Measurements from ENCODE around the gene RIPK4. TPM values are rescaled to one million over a fixed set of nuclear protein-coding genes. Genes with fewer than 3 reads are reported as not detected.
"Not testable (repeated sequence)": the region's sequence is repeated elsewhere in the genome, so short reads cannot be mapped to it uniquely, and the experiment has no call there.

RIPK4 gene
- total and polyA plus RNA-seq, 4 donors = 4.7 to 22.6 (median 8.5) TPM

- no peak overlapping the region for H3K9ac ChIP-seq (ENCODE audit: low read depth in 1 of 2, low read length in 2 of 2)
- WGBS = 88% methylated on average over 10 of the region's 10 CpGs
These were observed 27.7 kb upstream of the RIPK4 start for GRCh38 chr21:41794600-41794999.

GRCh38 chr21:41792711-41793110, 25.9 kb upstream of the RIPK4 start:
- 89% methylated on average over 3 of the region's 3 CpGs for whole genome bisulfite sequencing
- Histone ChIP-seq H3K36me3 (ENCODE audit: control insufficient read depth in 4 of 4, insufficient read depth in 3 of 4, low read depth in 1 of 4, low read length in 3 of 4) (no peaks in the 10 kb centered on the region), H3K9me3 (ENCODE audit: control insufficient read depth in 4 of 4, low read length in 3 of 4) (peaks cover 0 to 10% (median 3%) of the 10 kb centered on the region in 4 donors), H3K4me3 (ENCODE audit: low read depth in 1 of 3, low read length in 3 of 3) (no peak overlapping the region), H3K27ac (ENCODE audit: low read depth in 1 of 2, low read length in 2 of 2) (no peak overlapping the region), H3K27me3 (ENCODE audit: control insufficient read depth in 4 of 4, insufficient read depth in 4 of 4, low read length in 3 of 4) (peaks cover 0 to 3% (median 0%) of the 10 kb centered on the region in 4 donors), H3K9ac (ENCODE audit: low read depth in 1 of 2, low read length in 2 of 2) (no peak overlapping the region), H3K4me1 (ENCODE audit: control insufficient read depth in 4 of 4, insufficient read depth in 4 of 4, low read length in 3 of 4) (no peaks in the 10 kb centered on the region)
- DNase-seq (ENCODE audit: low spot score) = no peak
- TF ChIP-seq REST (IDR thresholded peaks at IDR 0.05) (no peak), RAD21 (IDR thresholded peaks at IDR 0.05) (no peak), FOXA2 (IDR thresholded peaks at IDR 0.05) (no peak), SP1 (IDR thresholded peaks at IDR 0.05) (no peak), MAX (IDR thresholded peaks at IDR 0.05) (no peak), GABPA (IDR thresholded peaks at IDR 0.05 in 1 of 2, conservative IDR thresholded peaks at IDR 0.05 in 1 of 2) (no peak)

More at GRCh38 chr21:41794600-41794999, 27.7 kb upstream of the RIPK4 start:
- H3K4me1 ChIP-seq (ENCODE audit: control insufficient read depth in 4 of 4, insufficient read depth in 4 of 4, low read length in 3 of 4) = no peaks in the 10 kb centered on the region
- TF ChIP-seq TAF1 (conservative IDR thresholded peaks at IDR 0.05) = no peak
- H3K27me3 ChIP-seq (ENCODE audit: control insufficient read depth in 4 of 4, insufficient read depth in 4 of 4, low read length in 3 of 4) = peaks cover 0 to 3% (median 0%) of the 10 kb centered on the region in 4 donors
- no peak overlapping the region for H3K27ac ChIP-seq (ENCODE audit: low read depth in 1 of 2, low read length in 2 of 2)
- peaks cover 0 to 10% (median 3%) of the 10 kb centered on the region in 4 donors for H3K9me3 ChIP-seq (ENCODE audit: control insufficient read depth in 4 of 4, low read length in 3 of 4)
- no peak for DNase-seq (ENCODE audit: low spot score)
- peaks cover 0 to 4% (median 2%) of the 10 kb centered on the region in 4 donors for H3K36me3 ChIP-seq (ENCODE audit: control insufficient read depth in 4 of 4, insufficient read depth in 3 of 4, low read depth in 1 of 4, low read length in 3 of 4)
- no peak overlapping the region for H3K4me3 ChIP-seq (ENCODE audit: low read depth in 1 of 3, low read length in 3 of 3)

GRCh38 chr21:41786509-41786987, 19.7 kb upstream of the RIPK4 start:
- 48% methylated on average over 13 of the region's 13 CpGs for WGBS

GRCh38 chr21:41785262-41785661, 18.4 kb upstream of the RIPK4 start:
- not testable (repeated sequence) for H3K36me3 ChIP-seq (ENCODE audit: control insufficient read depth in 4 of 4, insufficient read depth in 3 of 4, low read depth in 1 of 4, low read length in 3 of 4); H3K4me1 ChIP-seq (ENCODE audit: control insufficient read depth in 4 of 4, insufficient read depth in 4 of 4, low read length in 3 of 4); H3K9me3 ChIP-seq (ENCODE audit: control insufficient read depth in 4 of 4, low read length in 3 of 4); H3K4me3 ChIP-seq (ENCODE audit: low read depth in 1 of 3, low read length in 3 of 3); DNase-seq (ENCODE audit: low spot score); H3K27ac ChIP-seq (ENCODE audit: low read depth in 1 of 2, low read length in 2 of 2); H3K9ac ChIP-seq (ENCODE audit: low read depth in 1 of 2, low read length in 2 of 2)
- 87% methylated on average over 12 of the region's 12 CpGs for WGBS
- peaks cover 0 to 12% (median 2%) of the 10 kb centered on the region in 4 donors for H3K27me3 ChIP-seq (ENCODE audit: control insufficient read depth in 4 of 4, insufficient read depth in 4 of 4, low read length in 3 of 4)

More at GRCh38 chr21:41786509-41786987, 19.7 kb upstream of the RIPK4 start:
- H3K9ac ChIP-seq (ENCODE audit: low read depth in 1 of 2, low read length in 2 of 2) = no peak overlapping the region
- peaks cover 0 to 12% (median 2%) of the 10 kb centered on the region in 4 donors for H3K27me3 ChIP-seq (ENCODE audit: control insufficient read depth in 4 of 4, insufficient read depth in 4 of 4, low read length in 3 of 4)
- DNase-seq (ENCODE audit: low spot score) = no peak
- peaks cover 0 to 2% (median 0%) of the 10 kb centered on the region in 4 donors for H3K9me3 ChIP-seq (ENCODE audit: control insufficient read depth in 4 of 4, low read length in 3 of 4)
- H3K4me3 ChIP-seq (ENCODE audit: low read depth in 1 of 3, low read length in 3 of 3) = no peak overlapping the region
- no peaks in the 10 kb centered on the region for H3K4me1 ChIP-seq (ENCODE audit: control insufficient read depth in 4 of 4, insufficient read depth in 4 of 4, low read length in 3 of 4)
- TF ChIP-seq RXRA (IDR thresholded peaks at IDR 0.05) (no peak), NR2F2 (IDR thresholded peaks at IDR 0.05) (no peak), ATF3 (IDR thresholded peaks at IDR 0.05) (no peak)
- no peaks in the 10 kb centered on the region for H3K36me3 ChIP-seq (ENCODE audit: control insufficient read depth in 4 of 4, insufficient read depth in 3 of 4, low read depth in 1 of 4, low read length in 3 of 4)
- H3K27ac ChIP-seq (ENCODE audit: low read depth in 1 of 2, low read length in 2 of 2) = no peak overlapping the region
